Activated T-cell treated with anti-CD3 and anti-CD28 coated beads for 1 hour (primary cell): ENCODE measurements around the gene HLA-DRB1.
"Not testable (repeated sequence)": the region's sequence is repeated elsewhere in the genome, so short reads cannot be mapped to it uniquely, and the experiment has no call there.

Experiments
- DNase-seq: peaks from one replicate; pipeline ENCODE4 v3.0.0-alpha.2; 2020; ENCODE audit warnings: low read depth

HLA-DRB1 gene

GRCh38 chr6:32558426-32559057 lies 31.1 kb downstream of the HLA-DRB1 start:
- no peak for DNase-seq

- no peak for DNase-seq
Observed at GRCh38 chr6:32554116-32554965, 35.3 kb downstream of the HLA-DRB1 start.

GRCh38 chr6:32553037-32553742 lies 36.5 kb downstream of the HLA-DRB1 start:
- no peak for DNase-seq

GRCh38 chr6:32551410-32551809 lies 38.2 kb downstream of the HLA-DRB1 start:
- DNase-seq: no peak

- DNase-seq: no peak
Observed at GRCh38 chr6:32539839-32540238, 49.8 kb downstream of the HLA-DRB1 start.

GRCh38 chr6:32530431-32530793 lies 59.2 kb downstream of the HLA-DRB1 start:
- DNase-seq: not testable (repeated sequence)

GRCh38 chr6:32529697-32530430 lies 59.8 kb downstream of the HLA-DRB1 start, which contains the start of gene HLA-DRB5:
TSS of gene HLA-DRB5 (minus strand) at chr6:32530287. CDS start at chr6:32530224, 63 bp downstream.
- no peak for DNase-seq
